Erythroblast (primary cell): ENCODE measurements around the gene FAM153A.
"Not testable (repeated sequence)": the region's sequence is repeated elsewhere in the genome, so short reads cannot be mapped to it uniquely, and the experiment has no call there.

Experiments used
- GATA1 ChIP-seq: IDR thresholded peaks from 2 replicates; pipeline ENCODE4 v1.6.1; 2011; ENCODE audit warnings: low read depth, mild to moderate bottlenecking, control low read depth, low read length, moderate library complexity
- POLR2A ChIP-seq: IDR thresholded peaks from 2 replicates; pipeline ENCODE4 v1.6.1; 2011; ENCODE audit warnings: mild to moderate bottlenecking, low read length

- TF ChIP-seq POLR2A, GATA1: not testable (repeated sequence)
These were observed 530 bp downstream of the FAM153A start for GRCh38 chr5:177782169-177782568.
